Thyroid gland (tissue), 4 donors: ENCODE data around the gene SOCS1.

Experiments
- CTCF ChIP-seq, 6 experiments: fragments of 200-600 bp in 3 of 6; fragments of 450-650 bp in 3 of 6; sonication (generic) in 3 of 6; IDR thresholded peaks; one replicate each; pipeline ENCODE4 v1.5.1; 2016 to 2019; ENCODE audit warnings: antibody characterized with exemption in 6 of 6, mild to moderate bottlenecking in 2 of 6, inconsistent platforms in 1 of 6, moderate library complexity in 1 of 6
- POLR2A ChIP-seq, 2 donors: fragments of 450-650 bp; IDR thresholded peaks; one replicate each; pipeline ENCODE4 v1.6.1; 2017; ENCODE audit warnings: antibody characterized with exemption in 2 of 2, mild to moderate bottlenecking in 2 of 2, moderate library complexity in 1 of 2

GRCh38 chr16:11211977-11212797 lies 43.8 kb downstream of the SOCS1 start:
- TF ChIP-seq CTCF (IDR thresholded peaks at IDR 0.05) = no peak
- no peak for TF ChIP-seq POLR2A (IDR thresholded peaks at IDR 0.05)
